ENCODE data around the gene ACTG1. TPM values are rescaled to one million over a fixed set of nuclear protein-coding genes. Genes with fewer than 3 reads are reported as not detected.
A peak's percentile ranks its signal among the peaks of the same experiment; 100 is the strongest.

ACTG1 gene
- total and polyA plus RNA-seq, 2 of the 13 experiments (the other 11 are each of a cell fraction or from before 2014, with no cell fraction given): 973 to 1,138 TPM

- TF ChIP-seq, protein P1, sequence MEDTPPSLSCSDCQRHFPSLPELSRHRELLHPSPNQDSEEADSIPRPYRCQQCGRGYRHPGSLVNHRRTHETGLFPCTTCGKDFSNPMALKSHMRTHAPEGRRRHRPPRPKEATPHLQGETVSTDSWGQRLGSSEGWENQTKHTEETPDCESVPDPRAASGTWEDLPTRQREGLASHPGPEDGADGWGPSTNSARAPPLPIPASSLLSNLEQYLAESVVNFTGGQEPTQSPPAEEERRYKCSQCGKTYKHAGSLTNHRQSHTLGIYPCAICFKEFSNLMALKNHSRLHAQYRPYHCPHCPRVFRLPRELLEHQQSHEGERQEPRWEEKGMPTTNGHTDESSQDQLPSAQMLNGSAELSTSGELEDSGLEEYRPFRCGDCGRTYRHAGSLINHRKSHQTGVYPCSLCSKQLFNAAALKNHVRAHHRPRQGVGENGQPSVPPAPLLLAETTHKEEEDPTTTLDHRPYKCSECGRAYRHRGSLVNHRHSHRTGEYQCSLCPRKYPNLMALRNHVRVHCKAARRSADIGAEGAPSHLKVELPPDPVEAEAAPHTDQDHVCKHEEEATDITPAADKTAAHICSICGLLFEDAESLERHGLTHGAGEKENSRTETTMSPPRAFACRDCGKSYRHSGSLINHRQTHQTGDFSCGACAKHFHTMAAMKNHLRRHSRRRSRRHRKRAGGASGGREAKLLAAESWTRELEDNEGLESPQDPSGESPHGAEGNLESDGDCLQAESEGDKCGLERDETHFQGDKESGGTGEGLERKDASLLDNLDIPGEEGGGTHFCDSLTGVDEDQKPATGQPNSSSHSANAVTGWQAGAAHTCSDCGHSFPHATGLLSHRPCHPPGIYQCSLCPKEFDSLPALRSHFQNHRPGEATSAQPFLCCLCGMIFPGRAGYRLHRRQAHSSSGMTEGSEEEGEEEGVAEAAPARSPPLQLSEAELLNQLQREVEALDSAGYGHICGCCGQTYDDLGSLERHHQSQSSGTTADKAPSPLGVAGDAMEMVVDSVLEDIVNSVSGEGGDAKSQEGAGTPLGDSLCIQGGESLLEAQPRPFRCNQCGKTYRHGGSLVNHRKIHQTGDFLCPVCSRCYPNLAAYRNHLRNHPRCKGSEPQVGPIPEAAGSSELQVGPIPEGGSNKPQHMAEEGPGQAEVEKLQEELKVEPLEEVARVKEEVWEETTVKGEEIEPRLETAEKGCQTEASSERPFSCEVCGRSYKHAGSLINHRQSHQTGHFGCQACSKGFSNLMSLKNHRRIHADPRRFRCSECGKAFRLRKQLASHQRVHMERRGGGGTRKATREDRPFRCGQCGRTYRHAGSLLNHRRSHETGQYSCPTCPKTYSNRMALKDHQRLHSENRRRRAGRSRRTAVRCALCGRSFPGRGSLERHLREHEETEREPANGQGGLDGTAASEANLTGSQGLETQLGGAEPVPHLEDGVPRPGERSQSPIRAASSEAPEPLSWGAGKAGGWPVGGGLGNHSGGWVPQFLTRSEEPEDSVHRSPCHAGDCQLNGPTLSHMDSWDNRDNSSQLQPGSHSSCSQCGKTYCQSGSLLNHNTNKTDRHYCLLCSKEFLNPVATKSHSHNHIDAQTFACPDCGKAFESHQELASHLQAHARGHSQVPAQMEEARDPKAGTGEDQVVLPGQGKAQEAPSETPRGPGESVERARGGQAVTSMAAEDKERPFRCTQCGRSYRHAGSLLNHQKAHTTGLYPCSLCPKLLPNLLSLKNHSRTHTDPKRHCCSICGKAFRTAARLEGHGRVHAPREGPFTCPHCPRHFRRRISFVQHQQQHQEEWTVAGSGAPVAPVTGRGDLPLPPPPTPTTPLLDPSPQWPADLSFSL (CRISPR knock-in tag; IDR thresholded peaks at IDR 0.05): no peak
- TF ChIP-seq NBN (conservative IDR thresholded peaks at IDR 0.05): no peak
- TF ChIP-seq ZNF317 (CRISPR knock-in tag; IDR thresholded peaks at IDR 0.05): no peak
- TF ChIP-seq, protein P2, sequence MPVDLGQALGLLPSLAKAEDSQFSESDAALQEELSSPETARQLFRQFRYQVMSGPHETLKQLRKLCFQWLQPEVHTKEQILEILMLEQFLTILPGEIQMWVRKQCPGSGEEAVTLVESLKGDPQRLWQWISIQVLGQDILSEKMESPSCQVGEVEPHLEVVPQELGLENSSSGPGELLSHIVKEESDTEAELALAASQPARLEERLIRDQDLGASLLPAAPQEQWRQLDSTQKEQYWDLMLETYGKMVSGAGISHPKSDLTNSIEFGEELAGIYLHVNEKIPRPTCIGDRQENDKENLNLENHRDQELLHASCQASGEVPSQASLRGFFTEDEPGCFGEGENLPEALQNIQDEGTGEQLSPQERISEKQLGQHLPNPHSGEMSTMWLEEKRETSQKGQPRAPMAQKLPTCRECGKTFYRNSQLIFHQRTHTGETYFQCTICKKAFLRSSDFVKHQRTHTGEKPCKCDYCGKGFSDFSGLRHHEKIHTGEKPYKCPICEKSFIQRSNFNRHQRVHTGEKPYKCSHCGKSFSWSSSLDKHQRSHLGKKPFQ (CRISPR knock-in tag; IDR thresholded peaks at IDR 0.05; ENCODE audit: insufficient replicate concordance): no peak
- TF ChIP-seq ZSCAN21 (CRISPR knock-in tag; IDR thresholded peaks at IDR 0.05; ENCODE audit: borderline replicate concordance): no peak
- TF ChIP-seq XRCC5 (optimal IDR thresholded peaks at IDR 0.05; ENCODE audit: low read length): peak; percentile 49
- TF ChIP-seq, protein P3, sequence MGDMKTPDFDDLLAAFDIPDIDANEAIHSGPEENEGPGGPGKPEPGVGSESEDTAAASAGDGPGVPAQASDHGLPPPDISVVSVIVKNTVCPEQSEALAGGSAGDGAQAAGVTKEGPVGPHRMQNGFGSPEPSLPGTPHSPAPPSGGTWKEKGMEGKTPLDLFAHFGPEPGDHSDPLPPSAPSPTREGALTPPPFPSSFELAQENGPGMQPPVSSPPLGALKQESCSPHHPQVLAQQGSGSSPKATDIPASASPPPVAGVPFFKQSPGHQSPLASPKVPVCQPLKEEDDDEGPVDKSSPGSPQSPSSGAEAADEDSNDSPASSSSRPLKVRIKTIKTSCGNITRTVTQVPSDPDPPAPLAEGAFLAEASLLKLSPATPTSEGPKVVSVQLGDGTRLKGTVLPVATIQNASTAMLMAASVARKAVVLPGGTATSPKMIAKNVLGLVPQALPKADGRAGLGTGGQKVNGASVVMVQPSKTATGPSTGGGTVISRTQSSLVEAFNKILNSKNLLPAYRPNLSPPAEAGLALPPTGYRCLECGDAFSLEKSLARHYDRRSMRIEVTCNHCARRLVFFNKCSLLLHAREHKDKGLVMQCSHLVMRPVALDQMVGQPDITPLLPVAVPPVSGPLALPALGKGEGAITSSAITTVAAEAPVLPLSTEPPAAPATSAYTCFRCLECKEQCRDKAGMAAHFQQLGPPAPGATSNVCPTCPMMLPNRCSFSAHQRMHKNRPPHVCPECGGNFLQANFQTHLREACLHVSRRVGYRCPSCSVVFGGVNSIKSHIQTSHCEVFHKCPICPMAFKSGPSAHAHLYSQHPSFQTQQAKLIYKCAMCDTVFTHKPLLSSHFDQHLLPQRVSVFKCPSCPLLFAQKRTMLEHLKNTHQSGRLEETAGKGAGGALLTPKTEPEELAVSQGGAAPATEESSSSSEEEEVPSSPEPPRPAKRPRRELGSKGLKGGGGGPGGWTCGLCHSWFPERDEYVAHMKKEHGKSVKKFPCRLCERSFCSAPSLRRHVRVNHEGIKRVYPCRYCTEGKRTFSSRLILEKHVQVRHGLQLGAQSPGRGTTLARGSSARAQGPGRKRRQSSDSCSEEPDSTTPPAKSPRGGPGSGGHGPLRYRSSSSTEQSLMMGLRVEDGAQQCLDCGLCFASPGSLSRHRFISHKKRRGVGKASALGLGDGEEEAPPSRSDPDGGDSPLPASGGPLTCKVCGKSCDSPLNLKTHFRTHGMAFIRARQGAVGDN (CRISPR knock-in tag; IDR thresholded peaks at IDR 0.05): peak; percentile 36; the same call in 1 of the 2 replicates
- TF ChIP-seq NFIC (IDR thresholded peaks at IDR 0.05; ENCODE audit: low read length): no peak
Observed at GRCh38 chr17:81558941-81559806, 46.6 kb upstream of the ACTG1 start (continued).
